T-cell (primary cell): ENCODE measurements around the gene KRT4. TPM values are rescaled to one million over a fixed set of nuclear protein-coding genes. Genes with fewer than 3 reads are reported as not detected.

Source experiments
- ATAC-seq, 4 experiments: fragments of 200-7000 bp in 3 of 4; fragments of 150-1000 bp in 1 of 4; cut with Tn5 transposase; replicated peaks in 1 of 4; 1 replicate in 3 of 4; 2 replicates in 1 of 4; pipeline ENCODE4 v1.10.0; 2021; ENCODE audit warnings: moderate library complexity in 3 of 4, mild to moderate bottlenecking in 2 of 4, moderate number of reproducible peaks in 1 of 4
- CTCF ChIA-PET, 2 donors: fragments of 300-600 bp; sonication (Branson Sonifier 250); formaldehyde crosslinking; loops; one replicate each; lab custom pipeline; 2022; ENCODE audit warnings: antibody characterized with exemption in 2 of 2; lab: Charles Lee
- POLR2A ChIA-PET, 2 donors: fragments of 300-600 bp; sonication (Branson Sonifier 250); formaldehyde crosslinking; loops; one replicate each; lab custom pipeline; 2022; ENCODE audit warnings: antibody characterized with exemption in 2 of 2; lab: Charles Lee
- DNase-seq, 35 experiments: peaks; one replicate each; pipeline versions ENCODE4 v3.0.0 to v3.0.0-alpha.2; 2013 to 2023
- H3K27ac ChIP-seq: one replicate; pipeline ENCODE4 v1.5.1; 2013; ENCODE audit warnings: low read length
- H3K27me3 ChIP-seq, 2 experiments: replicated peaks in 1 of 2; 1 replicate in 1 of 2; 2 replicates in 1 of 2; pipeline versions ENCODE4 v1.6.1 to v1.7.0; 2013; ENCODE audit warnings: low read length in 1 of 2, mixed read lengths in 1 of 2; ENCODE audit not compliant: control insufficient read depth in 2 of 2, insufficient read depth in 2 of 2; ENCODE audit errors: extremely low read depth in 1 of 2
- H3K36me3 ChIP-seq, 2 donors: 1 replicate in 1 of 2; 2 replicates in 1 of 2; pipeline versions ENCODE4 v1.6.1 to v1.7.0; 2013; ENCODE audit warnings: low read length in 1 of 2; ENCODE audit not compliant: control insufficient read depth in 2 of 2, insufficient read depth in 1 of 2; ENCODE audit errors: extremely low read depth in 1 of 2
- H3K4me1 ChIP-seq, 2 experiments: 1 replicate in 1 of 2; 2 replicates in 1 of 2; pipeline versions ENCODE4 v1.6.1 to v1.7.0; 2013; ENCODE audit warnings: low read length in 2 of 2, mixed read lengths in 1 of 2; ENCODE audit not compliant: insufficient read depth in 2 of 2, control insufficient read depth in 1 of 2; ENCODE audit errors: extremely low read depth in 1 of 2
- H3K4me3 ChIP-seq, 2 donors: 1 replicate in 1 of 2; 2 replicates in 1 of 2; pipeline versions ENCODE4 v1.5.1 to v1.7.0; 2013; ENCODE audit warnings: mild to moderate bottlenecking in 2 of 2, low read length in 1 of 2, moderate library complexity in 1 of 2; ENCODE audit not compliant: control insufficient read depth in 1 of 2; ENCODE audit errors: extremely low read depth in 1 of 2
- H3K9me3 ChIP-seq: 2 replicates; pipeline ENCODE4 v1.7.0; 2013
- H3K27ac Mint-ChIP-seq, 2 donors: one replicate each; pipeline ENCODE4 v1.8.0; 2020 to 2021; ENCODE audit warnings: mild to moderate bottlenecking in 2 of 2, mixed read lengths in 2 of 2
- H3K27me3 Mint-ChIP-seq, 2 donors: one replicate each; pipeline ENCODE4 v1.8.0; 2021 to 2022; ENCODE audit warnings: mixed read lengths in 2 of 2
- H3K36me3 Mint-ChIP-seq: one replicate; pipeline ENCODE4 v1.8.0; 2021; ENCODE audit warnings: mixed read lengths
- H3K4me1 Mint-ChIP-seq, 3 donors: one replicate each; pipeline ENCODE4 v1.8.0; 2020 to 2022; ENCODE audit warnings: mixed read lengths in 3 of 3, mild to moderate bottlenecking in 1 of 3
- H3K4me3 Mint-ChIP-seq, 3 donors: one replicate each; pipeline ENCODE4 v1.8.0; 2020 to 2022; ENCODE audit warnings: mild to moderate bottlenecking in 3 of 3, mixed read lengths in 3 of 3, moderate library complexity in 3 of 3
- H3K9me3 Mint-ChIP-seq, 3 donors: one replicate each; pipeline ENCODE4 v1.8.0; 2020 to 2022; ENCODE audit warnings: mixed read lengths in 3 of 3
- WGBS: methylation state at CpG from one replicate; pipeline ENCODE4 v1.1.5; 2013; ENCODE audit warnings: missing lambda C conversion rate; ENCODE audit not compliant: insufficient coverage; 5-methylcytosine and 5-hydroxymethylcytosine counted together
- total RNA-seq, 35 experiments: library from RNA in 6 of 35; stranded (reverse) in 6 of 35; fragments of 120-200 nt in 1 of 35; gene quantifications; one replicate each; pipeline versions ENCODE4 v1.2.1 to v1.2.4 and lab custom pipeline; 2013 to 2026

The KRT4 gene
- total RNA-seq, 5 donors from 2014 or later (not counting 1 experiment from before 2014, with no cell fraction given) = not detected

DNA sequence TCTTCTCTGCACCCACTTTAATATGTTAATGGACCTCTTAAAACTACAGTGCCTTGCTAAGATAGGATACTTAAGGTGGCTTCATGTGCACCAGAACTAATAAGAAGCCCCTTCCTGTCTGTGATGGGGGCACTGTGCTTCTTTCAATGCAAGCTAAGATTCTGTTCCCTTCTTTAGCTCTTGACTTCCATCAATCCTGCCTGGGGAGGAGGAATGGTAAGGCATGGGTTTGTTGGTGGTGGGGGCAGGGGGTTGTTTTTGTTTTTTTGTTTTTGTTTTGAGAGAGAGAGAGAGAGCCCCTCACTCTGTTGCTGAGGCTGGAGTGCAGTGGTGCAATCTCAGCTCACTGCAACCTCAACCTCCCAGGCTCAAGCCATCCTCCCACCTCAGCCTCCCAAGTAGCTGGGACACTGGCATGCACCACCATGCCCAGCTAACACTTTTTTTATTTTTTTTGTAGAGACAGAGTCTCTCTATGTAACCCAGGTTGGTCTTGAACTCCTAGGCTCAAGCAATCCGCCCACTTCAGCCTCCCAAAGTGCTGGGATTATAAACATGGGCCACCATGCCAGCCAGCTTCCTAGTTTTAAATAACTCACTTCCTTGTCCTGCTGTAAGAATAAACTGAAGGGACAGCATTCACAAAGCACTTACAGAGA is 13.5 kb downstream of the KRT4 start:
- 67% methylated on average over 1 of the region's 1 CpG for WGBS
- Histone ChIP-seq H3K4me1 (no peaks in the 10 kb centered on the region), H3K9me3 (no peaks in the 10 kb centered on the region), H3K27me3 (peaks cover 0 to 10% of the 10 kb centered on the region in 2 experiments), H3K36me3 (no peaks in the 10 kb centered on the region), H3K4me3 (no peak overlapping the region), H3K27ac (no peak overlapping the region)
- ChIA-PET POLR2A (no interaction called here), CTCF (interaction anchor here in 1 of 2 donors (0.6 kb wide), 1 partner anchor 807 kb away, joined by 3 read pairs; no protein-coding TSS in a partner anchor)
- Mint-ChIP-seq H3K27me3 (no peaks in the 10 kb centered on the region), H3K27ac (no peak overlapping the region), H3K4me3 (no peak overlapping the region), H3K9me3 (no peaks in the 10 kb centered on the region), H3K36me3 (no peaks in the 10 kb centered on the region), H3K4me1 (no peaks in the 10 kb centered on the region)
- ATAC-seq (no peak), DNase-seq (no peak)

- no peaks in the 10 kb centered on the region for H3K9me3 ChIP-seq
- H3K27ac Mint-ChIP-seq = no peak overlapping the region
- H3K36me3 ChIP-seq = no peaks in the 10 kb centered on the region
- no peak overlapping the region for H3K27ac ChIP-seq
- CTCF ChIA-PET = no interaction called here
- H3K4me3 Mint-ChIP-seq = no peak overlapping the region
- H3K36me3 Mint-ChIP-seq = no peaks in the 10 kb centered on the region
- DNase-seq (no peak), ATAC-seq (no peak)
- H3K27me3 Mint-ChIP-seq = no peaks in the 10 kb centered on the region
- no peaks in the 10 kb centered on the region for H3K9me3 Mint-ChIP-seq
- peaks cover 0 to 1% (median 0%) of the 10 kb centered on the region in 3 donors for H3K4me1 Mint-ChIP-seq
- no peak overlapping the region for H3K4me3 ChIP-seq
- H3K27me3 ChIP-seq = peaks cover 0 to 10% of the 10 kb centered on the region in 2 experiments
- WGBS = 68% methylated on average over 4 of the region's 5 CpGs
- no peaks in the 10 kb centered on the region for H3K4me1 ChIP-seq
- POLR2A ChIA-PET = no interaction called here
These were observed 14.3 kb downstream of the KRT4 start for GRCh38 chr12:52799505-52800211.

- Histone ChIP-seq H3K9me3 (no peaks in the 10 kb centered on the region), H3K27ac (no peak overlapping the region), H3K27me3 (peaks cover 0 to 8% of the 10 kb centered on the region in 2 experiments), H3K4me3 (no peak overlapping the region), H3K36me3 (no peaks in the 10 kb centered on the region), H3K4me1 (no peaks in the 10 kb centered on the region)
- ATAC-seq (no peak), DNase-seq (no peak)
- Mint-ChIP-seq H3K4me1 (peaks cover 0 to 9% (median 3%) of the 10 kb centered on the region in 3 donors), H3K36me3 (no peaks in the 10 kb centered on the region), H3K27me3 (no peaks in the 10 kb centered on the region), H3K9me3 (no peaks in the 10 kb centered on the region), H3K27ac (no peak overlapping the region), H3K4me3 (no peak overlapping the region)
- WGBS = 62% methylated on average over 3 of the region's 7 CpGs
- ChIA-PET POLR2A (no interaction called here), CTCF (no interaction called here)
These were observed 15.0 kb downstream of the KRT4 start for GRCh38 chr12:52798671-52799504.

GRCh38 chr12:52798003-52798670 is 15.8 kb downstream of the KRT4 start:
- CTCF ChIA-PET = no interaction called here
- Mint-ChIP-seq H3K9me3 (no peaks in the 10 kb centered on the region), H3K27me3 (no peaks in the 10 kb centered on the region), H3K27ac (no peak overlapping the region), H3K4me1 (peaks cover 0 to 9% (median 3%) of the 10 kb centered on the region in 3 donors), H3K36me3 (no peaks in the 10 kb centered on the region), H3K4me3 (no peak overlapping the region)
- no peaks in the 10 kb centered on the region for H3K9me3 ChIP-seq
- POLR2A ChIA-PET = no interaction called here
- no peak for ATAC-seq
- no peaks in the 10 kb centered on the region for H3K4me1 ChIP-seq
- H3K36me3 ChIP-seq = no peaks in the 10 kb centered on the region
- WGBS = 73% methylated on average over 3 of the region's 4 CpGs
- peaks cover 0 to 8% of the 10 kb centered on the region in 2 experiments for H3K27me3 ChIP-seq
- no peak overlapping the region for H3K27ac ChIP-seq
- no peak for DNase-seq
- H3K4me3 ChIP-seq = no peak overlapping the region

- no peaks in the 10 kb centered on the region for H3K9me3 Mint-ChIP-seq
- Histone ChIP-seq H3K36me3 (no peaks in the 10 kb centered on the region), H3K9me3 (no peaks in the 10 kb centered on the region), H3K27me3 (peaks cover 0 to 8% of the 10 kb centered on the region in 2 experiments), H3K4me3 (no peak overlapping the region), H3K27ac (no peak overlapping the region), H3K4me1 (no peaks in the 10 kb centered on the region)
- no peak overlapping the region for H3K4me3 Mint-ChIP-seq
- H3K36me3 Mint-ChIP-seq = no peaks in the 10 kb centered on the region
- ChIA-PET POLR2A (no interaction called here), CTCF (no interaction called here)
- DNase-seq (no peak), ATAC-seq (no peak)
- H3K4me1 Mint-ChIP-seq = peaks cover 0 to 9% (median 3%) of the 10 kb centered on the region in 3 donors
- no peak overlapping the region for H3K27ac Mint-ChIP-seq
- H3K27me3 Mint-ChIP-seq = no peaks in the 10 kb centered on the region
These were observed 16.4 kb downstream of the KRT4 start for GRCh38 chr12:52797529-52797894.
